Measurements from ENCODE around the gene CD151.

The CD151 gene

DNA sequence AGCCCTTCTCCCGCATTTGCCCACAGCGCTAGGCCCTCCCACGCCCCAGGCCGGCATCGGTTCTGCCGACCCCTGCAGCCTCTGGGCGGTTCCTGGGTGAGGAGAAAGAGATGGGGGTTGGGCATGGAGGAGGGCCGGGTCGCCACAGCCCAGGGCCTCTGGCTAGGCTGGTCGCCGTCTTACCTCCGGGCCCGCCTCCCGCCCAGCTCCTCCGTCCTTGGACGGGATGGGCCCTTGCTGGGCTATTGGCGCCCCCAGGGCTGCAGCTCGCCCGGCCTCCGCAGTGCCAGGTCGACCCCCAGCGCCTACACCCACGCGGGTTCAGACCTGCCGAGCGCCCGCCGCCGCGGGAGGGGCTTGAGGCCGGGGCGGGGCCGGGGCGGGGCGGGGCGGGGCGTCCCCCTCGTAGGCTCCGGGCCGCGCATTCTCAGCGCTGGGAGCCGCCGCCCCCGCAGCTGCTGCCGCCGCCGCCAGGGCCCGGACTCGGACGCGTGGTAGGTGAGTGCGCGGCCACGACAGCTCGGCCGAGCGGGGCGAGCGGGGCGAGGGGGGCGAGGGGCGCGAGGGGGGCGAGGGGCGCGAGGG, at the start of gene CD151:
Gene CD151, plus strand, starts transcription at position 424 of the 585 bp plus-strand sequence. CDS start 3,118 bp downstream, outside the sequence.
- DNase-seq: peak; percentile 57

DNA sequence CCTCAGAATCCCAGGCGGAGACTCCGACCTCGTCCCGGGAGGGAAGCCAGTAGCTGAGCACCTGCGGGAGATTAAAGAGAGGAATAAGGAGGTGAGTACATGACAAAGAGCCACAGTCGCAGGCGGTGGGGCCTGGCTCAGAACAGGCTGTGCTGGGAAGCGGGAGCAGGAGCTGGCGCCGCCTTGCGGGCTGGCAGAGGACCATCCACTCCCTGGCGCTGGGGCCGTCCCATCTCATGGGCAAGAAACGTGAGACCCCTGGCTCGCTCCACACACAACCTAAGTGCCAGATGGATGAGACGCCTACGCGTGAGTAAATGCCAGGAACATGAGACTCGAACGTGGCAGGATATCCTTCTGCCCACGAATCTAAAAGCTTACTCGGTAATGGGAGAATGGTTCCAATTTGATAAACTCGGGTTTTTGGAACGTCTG, 49.2 kb upstream of the CD151 start:
- no peak for DNase-seq

DNA sequence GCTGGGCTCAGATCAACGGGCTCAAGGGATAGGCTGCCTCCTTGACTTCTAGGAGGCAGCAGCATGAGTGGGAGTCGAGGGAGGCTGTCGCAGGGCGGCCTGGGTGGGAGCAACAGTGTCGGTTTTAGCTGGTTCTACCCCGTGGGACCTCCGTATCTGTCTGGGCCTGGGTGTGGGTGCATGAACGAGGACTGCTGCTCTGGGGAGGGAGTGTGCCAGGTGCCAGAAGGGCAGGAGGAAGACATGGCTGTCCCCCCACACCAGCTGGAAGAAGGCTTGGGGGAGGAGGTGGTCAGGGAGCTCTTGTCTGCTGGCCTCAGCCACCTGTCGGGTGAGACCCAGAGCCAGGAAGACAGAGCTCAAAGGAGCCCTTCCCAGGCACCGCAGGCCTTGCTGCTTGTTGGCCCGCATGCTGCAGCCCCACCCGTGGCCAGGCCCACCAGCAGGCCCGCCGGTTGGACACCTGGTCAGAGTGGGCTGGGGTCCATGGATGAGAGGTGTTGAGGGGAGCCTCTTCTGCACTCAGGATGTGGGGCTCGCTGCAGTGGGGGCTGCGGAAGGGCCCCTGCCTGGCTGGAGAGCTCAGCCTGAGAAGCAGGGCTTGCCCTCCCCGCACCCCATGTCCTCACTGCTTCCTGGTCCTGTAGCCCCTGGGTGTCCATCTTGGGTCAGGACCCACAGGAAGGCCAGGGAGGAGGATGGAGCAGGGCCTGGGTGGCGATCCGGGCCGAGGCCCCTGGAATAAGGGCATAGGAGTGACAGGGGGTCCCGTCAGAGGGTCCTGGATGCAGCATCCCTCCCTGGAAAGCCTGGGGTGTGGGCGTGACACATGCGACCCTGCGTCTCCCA, 46.3 kb upstream of the CD151 start:
- no peak for DNase-seq

DNA sequence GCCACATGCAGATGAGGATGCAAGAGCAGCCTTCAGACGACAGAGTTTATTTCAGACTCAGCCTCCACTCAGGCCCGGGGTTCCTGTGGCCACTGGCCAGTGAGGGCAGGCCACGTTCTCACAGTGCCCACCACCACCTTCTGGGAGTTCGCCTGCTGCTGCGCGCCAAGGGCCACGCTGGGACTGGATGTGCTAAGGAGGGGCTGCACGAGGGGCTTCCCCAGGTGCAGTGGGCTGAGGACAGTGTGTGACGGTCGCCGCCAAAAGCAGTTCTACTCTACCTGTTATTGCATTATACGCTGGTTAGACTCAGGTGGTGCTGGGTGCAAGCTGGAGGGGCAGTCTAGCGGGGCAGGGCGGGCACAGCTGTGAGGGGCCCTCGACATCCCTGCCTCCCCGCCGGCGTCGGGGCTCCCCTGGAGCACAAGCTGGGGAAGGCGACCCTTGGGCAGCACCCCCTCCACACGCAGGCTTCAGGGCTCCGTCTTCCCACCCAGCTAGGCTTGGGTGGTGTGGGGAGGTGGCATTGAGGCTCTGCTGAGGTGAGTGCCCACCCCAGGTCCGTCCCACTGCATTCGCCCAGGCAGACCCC, 45.6 kb upstream of the CD151 start:
- DNase-seq: no peak

DNA sequence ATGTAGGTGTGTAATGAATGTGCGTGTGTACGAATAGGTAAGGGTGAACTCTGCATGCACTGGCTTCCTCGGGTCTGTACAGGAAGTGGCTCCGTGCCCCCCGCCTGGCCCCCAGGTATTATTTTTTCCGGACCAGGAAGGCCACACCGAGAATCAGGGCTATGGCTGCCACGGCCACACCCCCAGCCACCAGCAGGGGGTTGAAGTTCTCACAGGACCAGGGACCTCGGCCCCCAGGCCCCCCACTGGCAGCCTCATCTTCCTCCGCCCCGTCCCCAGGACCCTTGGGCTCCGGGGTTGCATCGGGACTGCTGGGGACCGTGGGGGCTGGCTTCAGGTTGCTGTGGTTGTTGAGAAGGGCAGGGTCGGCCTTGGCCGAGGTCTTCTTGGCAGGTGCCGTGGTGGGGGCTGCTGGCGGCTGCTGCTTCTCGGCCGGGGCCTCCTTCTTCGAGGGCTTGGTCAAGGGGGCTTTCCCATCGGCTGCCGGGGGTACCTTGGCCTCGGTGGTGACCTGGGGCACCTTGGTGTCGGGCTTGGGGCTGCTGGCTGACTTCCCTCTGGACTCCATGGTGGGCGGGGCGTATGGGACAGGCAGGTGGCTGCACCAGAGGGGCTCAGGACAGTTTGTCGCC, 44.6 kb upstream of the CD151 start:
- DNase-seq: no peak

DNA sequence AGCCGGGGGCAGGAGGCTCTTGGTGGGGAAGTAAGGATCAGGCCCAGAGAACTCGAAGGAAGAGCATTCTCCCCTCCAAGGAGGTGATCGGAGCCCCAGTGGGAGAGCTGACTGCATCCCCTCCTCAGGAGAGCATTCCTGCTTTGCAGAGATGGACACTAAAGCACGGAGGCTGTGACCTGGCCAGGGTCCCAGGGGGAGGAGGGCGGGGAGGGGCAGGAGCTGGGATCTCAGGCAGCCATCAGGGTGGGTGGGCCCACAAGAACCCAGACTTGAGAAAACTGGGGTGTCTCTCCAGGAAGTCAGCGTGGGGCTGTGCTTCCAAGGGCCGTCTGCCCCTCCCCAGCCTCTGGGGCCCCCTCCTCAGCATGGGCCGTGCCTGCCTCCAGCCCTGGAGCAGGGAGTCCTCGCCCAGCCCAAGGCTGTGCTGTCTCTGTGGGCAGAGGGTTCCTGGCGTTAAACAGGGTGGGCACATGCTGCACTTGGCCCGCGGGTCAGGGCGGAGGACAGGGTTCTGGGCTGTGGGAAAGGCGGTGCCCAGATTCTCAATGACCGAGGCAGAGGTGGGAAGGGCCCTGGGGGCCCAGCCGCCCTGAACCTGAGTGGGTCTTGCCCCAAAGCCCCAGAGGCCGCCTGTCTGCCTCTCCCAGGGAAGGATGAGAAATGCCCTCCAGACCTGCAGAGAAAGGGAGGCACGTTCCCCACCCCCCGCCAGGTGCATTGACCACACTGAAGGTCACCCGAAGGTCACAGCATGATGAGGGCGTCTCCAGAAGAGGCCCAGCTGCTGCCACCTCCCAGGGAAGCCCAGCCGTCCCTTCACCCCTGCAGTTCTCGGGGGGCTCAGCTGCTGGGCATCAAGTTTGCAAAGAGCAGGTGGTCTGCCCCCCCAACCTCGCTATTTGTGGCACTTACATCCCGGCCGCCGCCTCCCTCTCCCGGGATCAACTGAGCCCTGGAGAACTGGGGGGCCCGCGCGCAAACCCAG, 43.5 kb upstream of the CD151 start:
- DNase-seq: no peak

DNA sequence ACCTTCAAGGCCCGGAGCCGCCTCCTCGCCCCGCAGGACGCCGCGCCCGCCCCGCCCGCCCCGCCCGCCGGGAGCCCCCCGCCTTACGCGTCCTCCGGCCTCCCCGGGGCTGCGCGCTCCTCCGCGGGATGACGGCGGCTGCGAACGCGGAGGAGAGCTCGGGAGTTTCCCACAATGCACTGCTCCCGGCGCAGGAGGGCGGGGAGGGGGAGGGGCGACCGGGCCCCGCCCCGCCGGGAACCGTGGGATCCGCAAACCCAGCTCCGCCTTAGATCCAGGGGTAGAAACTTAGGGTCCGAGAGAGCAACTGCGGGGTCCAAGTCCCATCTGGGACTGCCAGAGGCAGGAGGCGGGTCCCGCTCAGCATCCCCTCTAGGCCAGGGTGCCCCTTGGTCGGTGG, 42.8 kb upstream of the CD151 start, which contains the start of gene CEND1:
Gene CEND1, minus strand, starts transcription at position 148 of the 400 bp plus-strand sequence. CDS start 1,514 bp downstream, outside the sequence.
- peak; percentile 43 for DNase-seq

DNA sequence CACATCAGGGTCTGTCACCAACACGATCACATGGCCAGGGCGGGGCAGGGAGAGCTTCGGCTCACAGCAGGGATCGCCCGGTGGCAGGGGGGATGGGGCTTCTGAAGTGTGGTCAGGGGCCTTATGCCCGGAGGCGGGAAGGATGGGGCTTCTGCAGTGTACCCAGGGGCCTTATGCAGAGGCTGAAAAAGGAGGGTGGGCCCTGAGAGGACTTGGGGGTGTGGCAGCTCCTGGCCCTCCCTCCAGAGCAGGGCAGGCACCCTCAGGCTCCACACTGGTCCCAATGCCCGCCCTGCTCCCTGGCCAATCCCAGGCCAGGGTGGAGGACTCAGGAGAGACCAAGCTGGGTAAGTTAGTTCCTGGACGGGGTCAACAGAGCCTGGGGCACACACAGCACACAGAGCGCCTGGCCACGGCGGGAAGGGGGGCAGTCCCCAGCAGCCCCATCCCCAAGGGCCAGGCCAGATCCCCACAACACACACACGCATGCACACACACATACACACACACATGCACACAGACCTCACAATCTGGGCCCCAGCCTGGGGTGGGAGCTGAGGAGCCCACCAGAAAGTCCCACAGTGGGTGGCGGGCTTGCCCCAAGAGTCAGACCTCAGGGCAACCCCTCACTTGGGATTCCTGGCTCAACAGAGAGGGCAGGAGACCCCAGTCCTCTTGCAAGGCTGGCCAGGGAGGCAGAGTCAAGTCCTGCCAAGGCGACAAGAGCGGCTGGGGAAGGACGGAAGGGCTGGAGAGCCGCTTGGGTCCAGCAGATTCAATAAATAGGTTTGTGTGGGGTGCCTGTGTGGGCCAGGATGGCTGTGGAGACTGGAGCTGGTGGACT, 41.8 kb upstream of the CD151 start:
- no peak for DNase-seq

DNA sequence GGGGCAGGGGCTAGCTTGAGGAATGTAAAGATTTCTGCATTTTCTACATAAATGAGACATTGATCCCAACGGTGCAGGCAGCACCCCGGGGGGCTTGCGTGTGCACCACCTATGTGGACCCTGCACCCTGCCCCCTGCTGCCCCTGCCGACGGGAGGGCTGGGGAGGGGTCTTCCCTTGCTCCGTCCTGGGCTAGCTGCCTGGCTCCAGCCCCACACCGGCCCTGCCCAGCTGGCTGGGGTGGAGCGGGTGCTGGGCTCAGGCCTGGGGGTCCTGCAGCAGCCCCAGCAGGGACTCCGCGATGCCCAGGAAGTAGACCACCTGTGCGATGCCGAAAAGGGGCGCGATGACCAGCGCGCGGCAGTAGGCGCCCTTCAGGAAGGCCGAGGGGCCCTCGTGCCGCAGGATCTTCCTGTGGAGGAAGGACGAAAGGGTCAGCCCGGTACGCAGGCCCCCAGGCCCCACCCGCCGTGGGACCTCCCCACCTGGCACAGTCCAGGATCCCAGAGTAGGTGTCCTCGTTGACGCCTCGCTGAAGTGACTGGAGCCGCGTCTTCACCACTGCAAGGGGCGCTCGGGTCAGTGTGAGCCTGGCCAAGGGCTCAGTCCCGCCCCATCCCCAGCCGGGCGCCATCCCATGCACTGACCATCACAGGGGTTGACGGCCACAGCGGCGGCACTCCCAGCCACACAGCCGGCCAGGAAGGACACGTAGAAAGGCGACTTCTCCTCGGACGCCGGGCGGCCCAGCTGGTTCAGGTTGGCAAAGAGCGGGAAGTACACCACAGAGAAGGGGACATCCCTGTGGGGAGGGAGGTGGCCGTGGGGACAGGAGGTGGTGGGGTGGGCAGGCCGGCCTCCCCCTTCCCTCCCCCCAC, 40.9 kb upstream of the CD151 start:
- DNase-seq: no peak

DNA sequence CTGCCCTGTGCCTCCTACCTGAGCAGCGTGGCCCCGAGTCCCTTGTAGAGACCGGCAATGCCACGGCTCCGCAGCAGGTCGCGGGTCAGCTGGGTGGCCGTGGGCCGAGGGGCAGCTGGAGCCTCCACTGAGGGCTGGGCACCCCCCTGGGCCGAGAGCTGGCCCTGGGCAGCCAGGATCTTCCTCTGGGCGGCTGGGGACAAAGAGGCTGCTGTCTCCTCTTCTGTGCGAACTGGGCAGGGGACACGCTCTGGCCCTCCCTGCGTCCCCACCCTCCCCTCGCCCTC, 40.3 kb upstream of the CD151 start:
- no peak for DNase-seq

DNA sequence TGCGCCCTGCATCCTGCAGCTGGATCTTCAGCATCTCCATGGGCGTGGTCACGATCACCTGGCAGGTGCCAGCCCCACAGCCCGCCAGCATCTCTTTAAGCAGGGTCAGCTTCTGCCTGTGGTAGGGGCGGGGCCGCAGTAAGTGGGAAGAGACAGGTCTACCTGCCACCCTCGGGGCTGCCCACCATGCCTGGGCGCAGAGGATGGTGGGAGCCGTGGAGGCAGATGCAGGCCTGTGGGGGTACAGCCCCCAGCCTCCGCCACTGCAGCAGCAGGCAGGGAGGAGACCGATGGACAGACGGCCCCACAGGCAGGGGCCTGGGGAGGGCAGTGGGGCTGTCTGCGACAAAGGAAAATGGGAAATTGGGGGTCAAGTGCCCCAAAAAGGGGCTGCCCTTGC, 39.9 kb upstream of the CD151 start:
- no peak for DNase-seq

DNA sequence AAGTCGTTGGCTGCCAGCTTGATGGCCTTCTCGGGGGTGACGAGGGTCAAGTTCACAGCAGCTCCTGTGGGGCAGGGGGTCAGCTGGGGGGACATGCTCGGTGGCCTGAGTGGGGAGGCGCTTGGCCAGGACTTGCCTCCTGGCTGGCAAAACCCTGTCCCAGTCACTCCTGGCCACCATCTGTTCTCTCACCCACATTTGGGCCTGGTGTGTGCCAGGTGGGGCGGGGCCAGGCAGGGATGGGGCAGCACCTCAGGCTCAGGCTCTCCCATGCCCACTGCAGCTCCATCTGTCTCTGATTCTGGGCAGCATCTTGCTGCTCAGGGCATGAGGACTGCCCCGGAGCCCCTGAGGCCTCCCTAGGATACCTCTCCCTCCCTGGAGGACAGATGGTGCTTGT, 39.2 kb upstream of the CD151 start:
- DNase-seq: no peak

DNA sequence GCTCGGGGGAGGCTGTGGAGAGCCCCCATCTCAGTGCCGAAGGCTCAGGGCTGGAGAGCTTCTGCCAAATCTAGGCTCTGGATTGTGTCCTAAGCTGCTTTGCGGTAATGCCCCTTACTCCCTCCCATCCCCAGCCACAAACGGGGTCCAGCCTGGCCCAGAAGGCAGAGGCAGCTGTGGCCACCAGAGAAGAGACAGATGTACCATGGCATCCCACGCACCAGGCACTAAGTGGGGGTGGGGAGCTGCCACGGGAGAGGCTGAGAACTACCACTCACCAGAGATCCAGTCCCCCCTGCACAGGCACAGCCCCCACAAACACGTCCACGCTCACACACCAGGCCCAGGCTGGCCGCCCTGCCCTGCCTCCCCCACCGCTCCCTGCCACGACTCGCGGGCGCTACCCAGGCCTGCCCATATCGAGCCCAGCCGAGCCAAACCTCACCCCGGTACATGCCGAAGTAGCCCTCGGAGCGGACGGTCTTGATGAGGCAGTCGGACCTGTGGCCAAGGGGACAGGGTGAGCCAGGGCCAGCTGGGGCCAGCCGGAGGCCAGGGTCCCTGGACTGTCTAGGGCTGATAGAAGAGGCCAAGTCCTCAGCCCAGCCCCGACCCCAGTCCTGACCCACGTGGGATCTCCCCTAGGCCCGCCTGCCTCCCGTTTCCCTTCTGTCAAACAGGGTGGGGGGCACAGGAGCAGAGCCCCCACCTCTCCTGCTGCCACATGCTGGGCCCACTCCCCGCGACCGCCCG, 38.6 kb upstream of the CD151 start:
- no peak for DNase-seq

DNA sequence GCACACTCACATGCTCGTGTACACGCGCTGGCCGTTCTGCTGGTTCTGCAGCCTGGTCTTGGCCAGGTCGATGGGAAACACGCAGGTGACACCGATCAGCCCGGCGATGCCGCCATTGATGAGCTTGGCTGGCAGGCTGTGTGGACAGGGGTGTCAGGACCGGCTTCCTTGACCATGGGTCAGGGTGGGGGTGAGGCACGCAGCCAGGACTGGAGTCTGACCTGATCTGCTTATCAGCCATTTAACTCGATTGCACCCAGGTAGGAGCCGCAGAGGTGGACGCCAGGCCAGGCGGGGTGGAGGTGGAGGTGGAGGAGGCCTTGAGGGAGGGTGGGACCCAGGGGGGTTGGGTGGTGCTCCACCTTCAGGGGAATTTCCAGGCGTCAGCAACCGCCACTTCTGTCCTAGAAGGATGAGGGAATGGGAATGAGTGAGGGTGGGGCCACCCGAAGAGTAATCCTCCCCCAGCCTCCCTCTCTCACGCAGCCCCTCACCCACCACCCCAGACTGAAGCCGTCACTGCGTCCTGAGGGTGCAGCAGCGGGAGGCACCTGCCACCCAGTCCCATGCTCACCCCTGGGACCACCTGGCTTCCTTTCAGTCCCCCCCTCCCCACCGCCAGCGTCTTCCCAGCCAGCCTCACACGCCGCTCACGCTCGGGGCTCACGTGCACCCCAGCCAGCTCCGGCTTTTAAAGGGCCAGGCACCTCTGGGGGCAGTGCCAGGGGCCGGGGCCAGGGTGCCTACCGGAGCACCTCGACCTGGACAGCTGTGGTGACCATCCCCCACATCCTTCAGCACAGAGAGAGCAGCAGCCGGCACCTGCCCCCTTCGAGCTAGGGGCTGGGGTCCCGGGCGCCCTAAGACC, 37.8 kb upstream of the CD151 start:
- no peak for DNase-seq

DNA sequence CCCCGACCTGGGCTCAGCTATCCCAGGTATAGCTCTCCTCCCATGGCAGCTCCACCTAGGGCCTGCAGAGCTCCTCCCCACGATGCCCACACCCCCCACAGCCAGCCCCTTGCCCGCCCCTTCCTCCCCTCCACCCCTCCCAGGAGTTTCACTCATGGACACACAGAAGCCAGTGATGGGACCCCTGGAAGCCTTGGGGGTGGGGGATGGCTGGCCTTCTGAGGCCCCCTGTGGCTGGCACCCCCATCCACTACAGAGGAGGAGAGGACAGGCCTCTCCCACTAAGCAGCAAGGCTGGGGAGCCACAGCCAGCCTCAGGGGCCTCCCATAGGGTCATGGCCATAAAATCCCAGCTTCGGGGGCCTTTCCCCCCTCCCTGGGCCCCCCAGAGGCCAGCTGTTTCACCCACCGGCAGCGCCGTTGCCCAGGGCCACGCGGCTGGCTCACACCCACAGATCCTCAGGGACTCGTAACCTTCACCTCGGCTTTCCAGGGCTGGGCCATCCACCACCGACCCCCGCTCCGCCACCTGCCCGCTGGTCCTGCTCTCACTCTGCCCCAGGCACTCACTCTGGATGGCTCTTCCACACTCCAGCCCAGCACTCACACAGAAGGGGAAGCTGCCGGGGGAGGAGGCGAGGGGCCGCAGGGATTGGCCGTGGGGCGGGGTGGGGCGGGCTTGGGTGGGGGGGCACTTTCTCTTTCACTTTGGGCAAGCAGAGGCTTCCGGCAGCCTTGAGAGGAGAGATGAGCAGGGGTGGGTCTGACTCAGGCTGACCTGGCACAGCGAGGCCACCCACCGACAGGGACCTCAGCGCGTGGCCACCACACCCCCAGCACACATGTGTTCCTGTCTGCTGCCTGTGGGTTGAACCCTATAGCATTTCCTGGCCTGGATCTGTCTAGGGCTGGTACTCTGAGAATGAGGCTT, 36.9 kb upstream of the CD151 start:
- DNase-seq: peak; percentile 77

DNA sequence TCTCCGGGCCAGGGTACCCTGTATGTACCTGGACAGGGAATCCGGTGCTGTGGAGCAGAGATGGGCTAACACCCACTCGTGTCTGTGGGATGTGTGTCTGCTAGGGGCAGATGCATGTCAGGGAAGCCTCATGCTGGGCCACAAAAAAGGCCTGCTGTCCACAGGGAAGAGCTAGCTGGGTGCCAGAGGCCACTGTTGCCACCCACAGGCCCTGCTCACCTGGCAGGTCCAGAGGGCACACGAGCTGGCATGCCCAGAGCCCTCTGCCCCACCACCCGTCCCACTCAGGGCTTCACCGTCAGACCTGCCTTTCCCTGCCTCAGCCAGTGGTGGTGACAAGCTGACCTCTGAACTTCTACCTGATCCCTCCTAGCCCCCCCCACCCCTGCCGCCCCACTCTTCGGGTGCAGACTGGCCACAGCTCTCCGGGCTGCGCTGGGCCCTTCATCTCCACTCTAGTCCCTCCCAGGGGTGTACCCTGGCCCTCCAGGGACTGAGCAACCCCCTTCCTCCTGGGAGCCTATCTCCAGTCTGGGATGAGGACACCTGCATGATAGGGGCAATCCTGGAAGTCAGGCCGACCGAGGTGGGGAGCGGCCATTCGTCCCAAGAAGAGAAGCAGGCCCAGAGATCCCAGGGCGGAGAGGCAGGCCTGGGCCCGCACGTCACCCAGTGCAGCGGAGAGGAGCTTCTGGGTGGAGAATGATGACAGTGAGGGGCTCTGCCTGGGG, 36.0 kb upstream of the CD151 start:
- DNase-seq: no peak
